Fibroblast of lung (primary cell): Measurements from ENCODE around the gene GPHN. TPM values are rescaled to one million over a fixed set of nuclear protein-coding genes. Genes with fewer than 3 reads are reported as not detected.

Experiments used
- DNase-seq, 2 donors: peaks; one replicate each; pipeline versions ENCODE4 v3.0.0 to v3.0.0-alpha.2; 2010; ENCODE audit warnings: low read depth in 2 of 2
- H2AFZ ChIP-seq: 2 replicates; pipeline ENCODE4 v1.5.1; 2012; ENCODE audit warnings: low read length, control low read depth, inconsistent platforms
- H3K27ac ChIP-seq: 2 replicates; pipeline ENCODE4 v1.5.1; 2011; ENCODE audit warnings: low read length, control low read depth; ENCODE audit not compliant: insufficient read depth
- H3K27me3 ChIP-seq: 2 replicates; pipeline ENCODE4 v1.5.1; 2011; ENCODE audit warnings: mild to moderate bottlenecking, low read length; ENCODE audit not compliant: control insufficient read depth, insufficient read depth
- H3K36me3 ChIP-seq: 2 replicates; pipeline ENCODE4 v1.5.1; 2011; ENCODE audit warnings: low read length; ENCODE audit not compliant: control insufficient read depth, insufficient read depth
- H3K4me1 ChIP-seq: 2 replicates; pipeline ENCODE4 v1.5.1; 2011; ENCODE audit warnings: low read length; ENCODE audit not compliant: control insufficient read depth, insufficient read depth; ENCODE audit errors: extremely low read depth
- H3K4me2 ChIP-seq: 2 replicates; pipeline ENCODE4 v1.5.1; 2011; ENCODE audit warnings: low read length, control low read depth; ENCODE audit not compliant: insufficient read depth; ENCODE audit errors: extremely low read depth
- H3K4me3 ChIP-seq, 4 experiments: fragments of 200-600 bp in 1 of 4; sonication (generic) in 1 of 4; replicated peaks in 1 of 4; 2 replicates each; pipeline ENCODE4 v1.5.1; 2011 to 2016; ENCODE audit warnings: low read length in 4 of 4, low read depth in 3 of 4, mild to moderate bottlenecking in 3 of 4, control low read depth in 2 of 4, inconsistent platforms in 1 of 4, mixed read lengths in 1 of 4; ENCODE audit not compliant: insufficient read depth in 1 of 4; ENCODE audit errors: control extremely low read depth in 1 of 4
- H3K79me2 ChIP-seq: 2 replicates; pipeline ENCODE4 v1.5.1; 2012; ENCODE audit warnings: mild to moderate bottlenecking, low read length, inconsistent platforms; ENCODE audit not compliant: control insufficient read depth, insufficient read depth
- H3K9ac ChIP-seq: 2 replicates; pipeline ENCODE4 v1.5.1; 2011; ENCODE audit warnings: mild to moderate bottlenecking, low read length, control low read depth; ENCODE audit not compliant: insufficient read depth
- H3K9me3 ChIP-seq: 2 replicates; pipeline ENCODE4 v1.5.1; 2012; ENCODE audit warnings: low read depth, low read length; ENCODE audit not compliant: control insufficient read depth, insufficient read depth
- H4K20me1 ChIP-seq: 2 replicates; pipeline ENCODE4 v1.5.1; 2011; ENCODE audit warnings: low read length; ENCODE audit not compliant: control insufficient read depth, insufficient read depth; ENCODE audit errors: extremely low read depth
- CTCF ChIP-seq, 2 donors: IDR thresholded peaks in 1 of 2; conservative IDR thresholded peaks in 1 of 2; 1 replicate in 1 of 2; 2 replicates in 1 of 2; pipeline ENCODE4 v1.5.1; 2011 to 2012; ENCODE audit warnings: low read length in 2 of 2, control low read depth in 1 of 2, inconsistent platforms in 1 of 2, low read depth in 1 of 2, mild to moderate bottlenecking in 1 of 2
- EZH2 ChIP-seq: IDR thresholded peaks from 2 replicates; pipeline ENCODE4 v1.5.1; 2012; ENCODE audit warnings: low read length, control low read depth, mild to moderate bottlenecking; ENCODE audit errors: missing control alignments
- polyA plus RNA-seq, 2 donors: library from polyadenylated mRNA; depleted of rRNA in 1 of 2; stranded (reverse) in 1 of 2; unstranded in 1 of 2; fragments of >200 nt; gene quantifications; 2 replicates each; pipeline ENCODE4 v1.2.1, GENCODE V29; 2011 to 2012; ENCODE audit warnings: missing spikeins in 1 of 2
- total RNA-seq: library from RNA; depleted of rRNA; stranded (reverse); fragments of >200 nt; gene quantifications from 2 replicates; pipeline ENCODE4 v1.2.1, GENCODE V29; 2014

GPHN gene
- total and polyA plus RNA-seq, 2 donors (not counting 1 experiment from before 2014, with no cell fraction given): 8.3 to 13.9 TPM

GRCh38 chr14:66650491-66650911 lies 142.6 kb downstream of the GPHN start:
- no peak for DNase-seq
- TF ChIP-seq CTCF (conservative IDR thresholded peaks at IDR 0.05 in 1 of 2, IDR thresholded peaks at IDR 0.05 in 1 of 2; ENCODE audit: low read depth in 1 of 2, low read length in 2 of 2): no peak
- no peak overlapping the region for H3K9ac ChIP-seq

GRCh38 chr14:66651536-66652220 lies 143.7 kb downstream of the GPHN start:
- H3K79me2 ChIP-seq: no peaks in the 10 kb centered on the region
- no peaks in the 10 kb centered on the region for H3K4me1 ChIP-seq
- no peaks in the 10 kb centered on the region for H4K20me1 ChIP-seq
- no peak for DNase-seq
- H3K9me3 ChIP-seq: no peaks in the 10 kb centered on the region
- no peak overlapping the region for H3K4me3 ChIP-seq
- H2AFZ ChIP-seq: no peak overlapping the region
- no peak overlapping the region for H3K27ac ChIP-seq
- no peaks in the 10 kb centered on the region for H3K27me3 ChIP-seq
- no peak overlapping the region for H3K4me2 ChIP-seq
- TF ChIP-seq CTCF (conservative IDR thresholded peaks at IDR 0.05 in 1 of 2, IDR thresholded peaks at IDR 0.05 in 1 of 2; ENCODE audit: low read depth in 1 of 2, low read length in 2 of 2) (no peak), EZH2 (no peak)
- H3K9ac ChIP-seq: no peak overlapping the region
- no peaks in the 10 kb centered on the region for H3K36me3 ChIP-seq

More at GRCh38 chr14:66650491-66650911, 142.6 kb downstream of the GPHN start:
- Histone ChIP-seq H3K4me3 (no peak overlapping the region), H3K4me2 (no peak overlapping the region), H3K27me3 (no peaks in the 10 kb centered on the region), H3K36me3 (no peaks in the 10 kb centered on the region), H3K27ac (no peak overlapping the region), H4K20me1 (no peaks in the 10 kb centered on the region), H3K9me3 (no peaks in the 10 kb centered on the region), H3K4me1 (no peaks in the 10 kb centered on the region), H3K79me2 (no peaks in the 10 kb centered on the region), H2AFZ (no peak overlapping the region)

GRCh38 chr14:66652525-66653106 lies 144.7 kb downstream of the GPHN start:
- TF ChIP-seq CTCF (conservative IDR thresholded peaks at IDR 0.05 in 1 of 2, IDR thresholded peaks at IDR 0.05 in 1 of 2; ENCODE audit: low read depth in 1 of 2, low read length in 2 of 2): no peak
- no peak for TF ChIP-seq EZH2
- H3K27ac ChIP-seq: no peak overlapping the region
- H3K4me2 ChIP-seq: no peak overlapping the region
- H4K20me1 ChIP-seq: no peaks in the 10 kb centered on the region
- no peaks in the 10 kb centered on the region for H3K79me2 ChIP-seq
- H3K9ac ChIP-seq: no peak overlapping the region
- H3K27me3 ChIP-seq: no peaks in the 10 kb centered on the region
- no peak overlapping the region for H2AFZ ChIP-seq
- H3K9me3 ChIP-seq: no peaks in the 10 kb centered on the region
- no peaks in the 10 kb centered on the region for H3K4me1 ChIP-seq
- no peaks in the 10 kb centered on the region for H3K36me3 ChIP-seq
- DNase-seq: no peak
- no peak overlapping the region for H3K4me3 ChIP-seq
